ENCODE results near the gene CEP135. TPM values are rescaled to one million over a fixed set of nuclear protein-coding genes. Genes with fewer than 3 reads are reported as not detected.

The CEP135 gene
- polyA plus RNA-seq, 1 of the 3 experiments (the other 2 are of a cell fraction), result 1.6 TPM

DNA sequence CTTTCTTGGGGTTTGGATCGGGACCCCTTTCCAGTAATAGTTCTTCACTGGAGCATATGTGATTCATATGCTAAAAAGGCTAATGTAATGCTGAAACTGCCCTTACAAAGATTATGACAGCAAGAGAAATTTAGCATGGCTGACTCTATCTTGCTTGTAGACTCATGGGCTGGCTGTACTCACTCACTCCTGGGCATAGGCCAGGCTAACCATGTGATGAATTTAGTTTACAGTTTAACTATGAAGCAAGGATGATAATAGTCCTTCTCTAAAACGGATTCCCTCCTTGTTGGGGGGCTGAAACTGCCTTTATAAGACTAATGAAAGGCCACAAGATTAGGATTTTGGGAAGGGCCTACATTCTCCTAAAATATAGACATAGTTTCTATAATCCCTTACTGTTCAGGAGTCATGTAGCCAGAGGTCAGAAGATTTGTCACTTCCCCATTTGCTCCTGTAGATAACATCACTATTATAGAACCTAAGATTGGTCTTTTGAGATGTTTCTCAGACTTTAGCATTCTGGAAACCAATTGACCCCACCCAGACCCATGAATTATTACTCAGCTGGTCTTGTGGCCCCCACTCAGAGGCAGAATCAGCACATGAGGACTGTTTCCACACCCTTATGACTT is 20.8 kb upstream of the CEP135 start:
- DNase-seq, result no peak
- H3K9me3 ChIP-seq, result no peaks in the 10 kb centered on the region
- no peak overlapping the region for H3K27ac ChIP-seq (ENCODE audit: low read depth in 2 of 2, low read length in 1 of 2)
- no peaks in the 10 kb centered on the region for H4K20me1 ChIP-seq (ENCODE audit: insufficient read depth)
- 53% methylated on average over 2 of the region's 2 CpGs for WGBS (ENCODE audit: low lambda C conversion rate)
- H3K4me3 ChIP-seq (ENCODE audit: low read depth in 2 of 2, low read length in 1 of 2), result no peak overlapping the region
- H3K4me1 ChIP-seq (ENCODE audit: control insufficient read depth in 1 of 2, insufficient read depth in 2 of 2, low read depth in 1 of 2, low read length in 1 of 2), result no peaks in the 10 kb centered on the region
- ChIA-PET POLR2A (no interaction called here), CTCF (interaction anchor here (1.4 kb wide), 1 partner anchor 21 kb away, joined by 3 read pairs; no protein-coding TSS in a partner anchor)
- H3K36me3 ChIP-seq (replicated peaks in 1 of 2; ENCODE audit: control insufficient read depth in 1 of 2, insufficient read depth in 2 of 2, low read length in 1 of 2), result no peaks in the 10 kb centered on the region
- no peak for TF ChIP-seq CHD2 (IDR thresholded peaks at IDR 0.05; ENCODE audit: low read length, partially characterized antibody)
- TF ChIP-seq ELF1 (IDR thresholded peaks at IDR 0.05), result no peak
- TF ChIP-seq RXRA (IDR thresholded peaks at IDR 0.05; ENCODE audit: borderline replicate concordance, low read depth), result no peak
- TF ChIP-seq, protein P1, sequence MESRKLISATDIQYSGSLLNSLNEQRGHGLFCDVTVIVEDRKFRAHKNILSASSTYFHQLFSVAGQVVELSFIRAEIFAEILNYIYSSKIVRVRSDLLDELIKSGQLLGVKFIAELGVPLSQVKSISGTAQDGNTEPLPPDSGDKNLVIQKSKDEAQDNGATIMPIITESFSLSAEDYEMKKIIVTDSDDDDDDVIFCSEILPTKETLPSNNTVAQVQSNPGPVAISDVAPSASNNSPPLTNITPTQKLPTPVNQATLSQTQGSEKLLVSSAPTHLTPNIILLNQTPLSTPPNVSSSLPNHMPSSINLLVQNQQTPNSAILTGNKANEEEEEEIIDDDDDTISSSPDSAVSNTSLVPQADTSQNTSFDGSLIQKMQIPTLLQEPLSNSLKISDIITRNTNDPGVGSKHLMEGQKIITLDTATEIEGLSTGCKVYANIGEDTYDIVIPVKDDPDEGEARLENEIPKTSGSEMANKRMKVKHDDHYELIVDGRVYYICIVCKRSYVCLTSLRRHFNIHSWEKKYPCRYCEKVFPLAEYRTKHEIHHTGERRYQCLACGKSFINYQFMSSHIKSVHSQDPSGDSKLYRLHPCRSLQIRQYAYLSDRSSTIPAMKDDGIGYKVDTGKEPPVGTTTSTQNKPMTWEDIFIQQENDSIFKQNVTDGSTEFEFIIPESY (IDR thresholded peaks at IDR 0.05; ENCODE audit: borderline replicate concordance, low read depth), result no peak
- TF ChIP-seq NFIC (IDR thresholded peaks at IDR 0.05; ENCODE audit: borderline replicate concordance), result no peak
- TF ChIP-seq, protein P2, sequence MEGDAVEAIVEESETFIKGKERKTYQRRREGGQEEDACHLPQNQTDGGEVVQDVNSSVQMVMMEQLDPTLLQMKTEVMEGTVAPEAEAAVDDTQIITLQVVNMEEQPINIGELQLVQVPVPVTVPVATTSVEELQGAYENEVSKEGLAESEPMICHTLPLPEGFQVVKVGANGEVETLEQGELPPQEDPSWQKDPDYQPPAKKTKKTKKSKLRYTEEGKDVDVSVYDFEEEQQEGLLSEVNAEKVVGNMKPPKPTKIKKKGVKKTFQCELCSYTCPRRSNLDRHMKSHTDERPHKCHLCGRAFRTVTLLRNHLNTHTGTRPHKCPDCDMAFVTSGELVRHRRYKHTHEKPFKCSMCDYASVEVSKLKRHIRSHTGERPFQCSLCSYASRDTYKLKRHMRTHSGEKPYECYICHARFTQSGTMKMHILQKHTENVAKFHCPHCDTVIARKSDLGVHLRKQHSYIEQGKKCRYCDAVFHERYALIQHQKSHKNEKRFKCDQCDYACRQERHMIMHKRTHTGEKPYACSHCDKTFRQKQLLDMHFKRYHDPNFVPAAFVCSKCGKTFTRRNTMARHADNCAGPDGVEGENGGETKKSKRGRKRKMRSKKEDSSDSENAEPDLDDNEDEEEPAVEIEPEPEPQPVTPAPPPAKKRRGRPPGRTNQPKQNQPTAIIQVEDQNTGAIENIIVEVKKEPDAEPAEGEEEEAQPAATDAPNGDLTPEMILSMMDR (IDR thresholded peaks at IDR 0.05), result no peak
- no peak for TF ChIP-seq GABPA (IDR thresholded peaks at IDR 0.05; ENCODE audit: low read depth)
- no peak for TF ChIP-seq TAF1 (IDR thresholded peaks at IDR 0.05; ENCODE audit: borderline replicate concordance, low read depth, low read length)
- no peak for TF ChIP-seq FOXJ3 (CRISPR knock-in tag; IDR thresholded peaks at IDR 0.05)
- TF ChIP-seq TEAD4 (IDR thresholded peaks at IDR 0.05; ENCODE audit: borderline replicate concordance, insufficient read depth), result no peak
- no peak for TF ChIP-seq SMC3 (IDR thresholded peaks at IDR 0.05; ENCODE audit: low read depth, low read length)
- TF ChIP-seq SIN3A (IDR thresholded peaks at IDR 0.05; ENCODE audit: borderline replicate concordance, low read depth, low read length), result no peak
- TF ChIP-seq, protein P3, sequence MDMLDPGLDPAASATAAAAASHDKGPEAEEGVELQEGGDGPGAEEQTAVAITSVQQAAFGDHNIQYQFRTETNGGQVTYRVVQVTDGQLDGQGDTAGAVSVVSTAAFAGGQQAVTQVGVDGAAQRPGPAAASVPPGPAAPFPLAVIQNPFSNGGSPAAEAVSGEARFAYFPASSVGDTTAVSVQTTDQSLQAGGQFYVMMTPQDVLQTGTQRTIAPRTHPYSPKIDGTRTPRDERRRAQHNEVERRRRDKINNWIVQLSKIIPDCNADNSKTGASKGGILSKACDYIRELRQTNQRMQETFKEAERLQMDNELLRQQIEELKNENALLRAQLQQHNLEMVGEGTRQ (IDR thresholded peaks at IDR 0.05; ENCODE audit: borderline replicate concordance, low read depth, low read length), result no peak
- no peak for TF ChIP-seq TCF12 (IDR thresholded peaks at IDR 0.05)
- no peak for TF ChIP-seq JUND (IDR thresholded peaks at IDR 0.05)
- no peak for TF ChIP-seq NRF1 (IDR thresholded peaks at IDR 0.05; ENCODE audit: low read depth, low read length)
- no peak for TF ChIP-seq MXI1 (IDR thresholded peaks at IDR 0.05; ENCODE audit: low read depth, low read length)
- no peaks in the 10 kb centered on the region for H3F3A ChIP-seq (replicated peaks; ENCODE audit: insufficient read depth)
- no peaks in the 10 kb centered on the region for H3K79me2 ChIP-seq (ENCODE audit: insufficient read depth)
- H3K9ac ChIP-seq, result no peak overlapping the region
- H3K4me2 ChIP-seq, result no peak overlapping the region
- H3K27me3 ChIP-seq (ENCODE audit: insufficient read depth), result no peaks in the 10 kb centered on the region
- no peaks in the 10 kb centered on the region for H3K9me2 ChIP-seq
- H2AFZ ChIP-seq (ENCODE audit: low read depth), result no peak overlapping the region

Data from SK-N-SH (cell line).